Stimulated activated CD4-positive, alpha-beta T cell treated with anti-CD3 and anti-CD28 coated beads, Interleukin-12 subunit alpha, Interleukin-12 subunit beta, amount 100 ng/mL, for 24 hours (primary cell): ENCODE measurements around the gene ASH1L.
"Not testable (repeated sequence)": the region's sequence is repeated elsewhere in the genome, so short reads cannot be mapped to it uniquely, and the experiment has no call there.

Source experiments
- DNase-seq, 2 experiments: peaks; one replicate each; pipeline ENCODE4 v3.0.0-alpha.2; 2020; ENCODE audit warnings: low read depth in 2 of 2

ASH1L gene, protein sequence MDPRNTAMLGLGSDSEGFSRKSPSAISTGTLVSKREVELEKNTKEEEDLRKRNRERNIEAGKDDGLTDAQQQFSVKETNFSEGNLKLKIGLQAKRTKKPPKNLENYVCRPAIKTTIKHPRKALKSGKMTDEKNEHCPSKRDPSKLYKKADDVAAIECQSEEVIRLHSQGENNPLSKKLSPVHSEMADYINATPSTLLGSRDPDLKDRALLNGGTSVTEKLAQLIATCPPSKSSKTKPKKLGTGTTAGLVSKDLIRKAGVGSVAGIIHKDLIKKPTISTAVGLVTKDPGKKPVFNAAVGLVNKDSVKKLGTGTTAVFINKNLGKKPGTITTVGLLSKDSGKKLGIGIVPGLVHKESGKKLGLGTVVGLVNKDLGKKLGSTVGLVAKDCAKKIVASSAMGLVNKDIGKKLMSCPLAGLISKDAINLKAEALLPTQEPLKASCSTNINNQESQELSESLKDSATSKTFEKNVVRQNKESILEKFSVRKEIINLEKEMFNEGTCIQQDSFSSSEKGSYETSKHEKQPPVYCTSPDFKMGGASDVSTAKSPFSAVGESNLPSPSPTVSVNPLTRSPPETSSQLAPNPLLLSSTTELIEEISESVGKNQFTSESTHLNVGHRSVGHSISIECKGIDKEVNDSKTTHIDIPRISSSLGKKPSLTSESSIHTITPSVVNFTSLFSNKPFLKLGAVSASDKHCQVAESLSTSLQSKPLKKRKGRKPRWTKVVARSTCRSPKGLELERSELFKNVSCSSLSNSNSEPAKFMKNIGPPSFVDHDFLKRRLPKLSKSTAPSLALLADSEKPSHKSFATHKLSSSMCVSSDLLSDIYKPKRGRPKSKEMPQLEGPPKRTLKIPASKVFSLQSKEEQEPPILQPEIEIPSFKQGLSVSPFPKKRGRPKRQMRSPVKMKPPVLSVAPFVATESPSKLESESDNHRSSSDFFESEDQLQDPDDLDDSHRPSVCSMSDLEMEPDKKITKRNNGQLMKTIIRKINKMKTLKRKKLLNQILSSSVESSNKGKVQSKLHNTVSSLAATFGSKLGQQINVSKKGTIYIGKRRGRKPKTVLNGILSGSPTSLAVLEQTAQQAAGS (N-terminal part only)

DNA sequence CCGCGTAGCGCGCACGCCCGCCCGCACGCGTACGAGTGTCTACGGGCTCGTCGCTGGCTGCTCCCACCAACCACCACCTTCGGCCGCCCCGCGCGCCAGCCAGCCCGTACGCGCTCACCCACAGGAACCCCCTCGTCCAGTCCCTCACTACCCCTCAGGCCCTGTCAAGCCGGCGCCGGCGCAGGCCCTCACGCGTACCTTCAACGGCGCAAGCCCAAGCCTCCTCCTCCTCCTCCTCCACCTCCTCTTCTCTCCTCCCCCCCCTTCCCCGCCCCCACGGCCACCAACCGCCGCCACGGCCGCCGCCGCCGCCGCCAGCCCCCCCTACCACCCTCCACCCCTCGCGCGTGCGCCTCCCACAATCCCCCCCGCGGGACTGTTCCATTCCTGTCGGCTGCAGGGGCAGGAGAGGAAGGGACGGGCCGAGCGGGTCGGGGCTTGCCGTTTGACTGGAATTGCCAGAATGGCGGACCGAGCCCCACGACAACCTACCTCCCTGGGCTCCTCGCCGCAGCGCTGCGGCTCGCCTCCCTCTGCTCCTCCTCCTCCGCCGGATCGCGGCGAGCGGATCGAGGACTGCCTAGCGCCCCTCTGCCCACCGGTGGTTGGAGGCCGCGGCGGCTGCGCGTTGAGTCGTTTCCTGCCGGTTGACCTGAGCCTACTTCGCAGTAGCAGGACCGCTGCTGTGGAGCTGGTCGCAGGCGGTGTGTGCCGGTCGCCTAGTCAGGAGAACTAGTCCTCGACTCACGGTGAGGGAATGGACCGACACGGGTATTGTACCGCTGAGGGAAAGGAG is at the start of gene ASH1L:
ASH1L (minus strand) TSS at position 223 of the 796 bp plus-strand sequence. CDS start 41,284 bp downstream, outside the sequence.
- peak; percentile 84 to 90 for DNase-seq

GRCh38 chr1:155610257-155610647 is 47.6 kb upstream of the ASH1L start:
- not testable (repeated sequence) for DNase-seq

DNA sequence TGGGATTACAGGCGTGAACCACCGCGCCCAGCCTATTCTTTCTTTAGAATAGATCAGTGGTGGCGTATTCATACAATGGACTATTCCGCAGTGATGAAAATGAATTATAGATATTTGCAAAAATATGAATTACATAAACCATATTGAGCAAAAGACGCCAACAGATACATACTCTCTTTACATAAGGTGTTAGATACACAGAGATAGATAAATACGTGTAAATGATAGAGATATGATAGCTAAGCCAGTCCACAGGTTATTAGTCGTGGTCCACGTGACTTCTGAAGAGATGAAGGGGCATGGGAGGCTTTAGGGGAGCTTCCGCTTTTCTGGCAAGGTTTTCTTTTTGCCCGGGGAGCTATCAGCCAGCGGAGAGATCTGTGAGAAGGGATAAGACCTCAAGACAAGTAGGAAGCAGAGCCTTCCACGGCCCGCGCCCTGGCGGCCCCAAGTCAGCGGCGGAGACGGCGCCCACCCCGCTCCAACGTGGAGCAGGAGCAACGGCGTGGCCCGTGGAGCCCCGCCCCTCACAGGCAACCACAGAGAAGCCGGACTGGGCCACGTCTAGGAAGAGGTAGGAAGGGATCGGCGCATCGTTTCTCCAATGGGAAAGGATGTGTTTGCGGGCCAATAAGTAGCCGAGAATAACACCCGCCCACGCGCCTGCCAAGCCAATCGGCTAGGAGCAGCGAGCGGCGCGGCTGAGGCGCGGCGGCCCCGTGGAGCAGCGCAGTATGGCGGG is 47.1 kb upstream of the ASH1L start, which contains the start of gene MSTO1:
MSTO1 (plus strand) TSS at position 704 of the 742 bp plus-strand sequence; CDS start at position 735, 31 bp downstream.
- peak; percentile 95 to 99 for DNase-seq

- no peak for DNase-seq
Observed at GRCh38 chr1:155608888-155609225, 46.3 kb upstream of the ASH1L start.

- no peak for DNase-seq
Observed at GRCh38 chr1:155607708-155608107, 45.1 kb upstream of the ASH1L start.

DNA sequence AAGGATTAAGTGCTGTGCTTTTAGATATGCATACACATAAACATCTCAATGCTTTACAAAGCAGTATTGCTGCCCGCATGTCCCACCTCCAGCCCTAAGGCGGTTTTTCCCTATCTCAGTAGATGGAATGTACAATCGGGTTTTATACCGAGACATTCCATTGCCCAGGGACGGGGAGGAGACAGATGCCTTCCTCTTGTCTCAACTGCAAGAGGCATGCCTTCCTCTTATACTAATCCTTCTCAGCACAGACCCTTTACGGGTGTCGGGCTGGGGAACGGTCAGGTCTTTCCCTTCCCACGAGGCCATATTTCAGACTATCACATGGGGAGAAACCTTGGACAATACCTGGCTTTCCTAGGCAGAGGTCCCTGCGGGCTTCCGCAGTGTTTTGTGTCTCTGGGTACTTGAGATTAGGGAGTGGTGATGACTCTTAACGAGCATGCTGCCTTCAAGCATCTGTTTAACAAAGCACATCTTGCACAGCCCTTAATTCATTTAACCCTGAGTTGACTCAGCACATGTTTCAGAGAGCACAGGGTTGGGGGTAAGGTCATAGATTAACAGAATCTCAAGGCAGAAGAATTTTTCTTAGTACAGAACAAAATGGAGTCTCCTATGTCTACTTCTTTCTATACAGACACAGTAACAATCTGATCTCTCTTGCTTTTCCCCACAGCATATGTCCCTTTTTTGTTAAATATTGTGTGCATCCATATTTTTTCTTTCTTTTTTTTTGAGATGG is 37.4 kb upstream of the ASH1L start:
- DNase-seq, result not testable (repeated sequence)

- no peak for DNase-seq
Observed at GRCh38 chr1:155598842-155599331, 36.3 kb upstream of the ASH1L start.

DNA sequence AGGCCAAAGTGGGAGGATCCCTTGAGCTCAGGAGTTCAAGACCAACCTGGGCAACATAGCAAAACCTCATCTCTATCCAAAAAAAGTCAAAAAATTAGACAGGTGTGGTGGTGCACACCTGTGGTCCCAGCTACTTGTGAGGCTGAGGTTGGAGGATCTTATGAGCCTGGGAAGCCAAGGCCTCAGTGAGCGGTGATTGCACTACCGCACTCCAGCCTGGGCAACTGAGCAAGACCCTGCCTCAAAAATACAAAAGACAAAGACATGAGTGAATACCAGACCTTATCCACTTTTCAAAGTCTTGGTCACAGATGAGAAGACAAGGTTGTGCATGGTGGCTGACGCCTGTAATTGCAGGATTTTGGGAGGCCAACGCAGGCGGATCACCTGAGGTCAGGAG is 34.3 kb upstream of the ASH1L start:
- DNase-seq, result no peak

DNA sequence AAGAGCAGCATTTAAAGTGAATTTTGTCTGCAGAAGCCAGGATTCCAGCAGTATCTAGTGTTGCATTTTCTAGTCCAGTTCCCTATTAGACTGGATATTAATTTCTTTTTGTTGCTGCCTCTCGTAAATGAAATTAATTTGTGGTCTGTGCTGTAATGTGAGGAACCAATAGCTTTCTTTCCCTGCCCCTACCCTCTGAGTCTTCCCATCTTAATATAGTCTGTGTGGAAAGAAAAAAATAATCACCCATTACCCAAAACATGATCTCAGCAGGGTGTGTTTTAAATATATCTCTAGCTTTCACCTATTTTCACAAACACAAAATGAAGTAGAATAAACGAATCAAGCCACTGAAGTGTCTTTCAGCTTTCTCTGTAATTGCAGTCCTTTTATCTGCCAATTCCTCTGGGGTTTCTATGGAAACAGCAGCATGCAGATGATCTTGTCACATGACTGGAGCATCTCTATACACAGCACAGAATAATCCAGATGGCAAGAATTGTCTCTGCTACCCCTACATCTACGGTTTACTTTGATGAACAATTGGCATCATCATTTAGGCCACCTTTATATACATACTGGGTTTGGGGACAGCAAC is 33.4 kb upstream of the ASH1L start:
- not testable (repeated sequence) for DNase-seq

DNA sequence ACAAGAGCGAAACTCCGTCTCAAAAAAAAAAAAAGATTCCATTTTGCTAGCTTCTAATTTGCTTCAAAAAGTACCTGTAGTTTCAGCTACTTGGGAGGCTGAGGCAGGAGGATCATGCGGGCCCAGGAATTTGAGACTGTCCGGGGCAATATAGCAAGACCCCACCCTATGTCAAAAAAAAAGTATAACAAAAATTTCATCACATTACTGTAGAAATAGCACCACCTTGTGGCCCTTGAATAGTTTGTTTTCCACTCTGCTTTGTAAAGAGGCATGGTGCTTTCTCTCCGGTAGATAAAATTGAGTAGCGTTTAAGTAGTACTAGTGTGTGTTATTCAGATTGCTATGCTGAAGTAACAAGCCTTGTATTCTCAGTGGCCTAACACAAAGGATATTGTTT is 29.2 kb upstream of the ASH1L start:
- no peak for DNase-seq

DNA sequence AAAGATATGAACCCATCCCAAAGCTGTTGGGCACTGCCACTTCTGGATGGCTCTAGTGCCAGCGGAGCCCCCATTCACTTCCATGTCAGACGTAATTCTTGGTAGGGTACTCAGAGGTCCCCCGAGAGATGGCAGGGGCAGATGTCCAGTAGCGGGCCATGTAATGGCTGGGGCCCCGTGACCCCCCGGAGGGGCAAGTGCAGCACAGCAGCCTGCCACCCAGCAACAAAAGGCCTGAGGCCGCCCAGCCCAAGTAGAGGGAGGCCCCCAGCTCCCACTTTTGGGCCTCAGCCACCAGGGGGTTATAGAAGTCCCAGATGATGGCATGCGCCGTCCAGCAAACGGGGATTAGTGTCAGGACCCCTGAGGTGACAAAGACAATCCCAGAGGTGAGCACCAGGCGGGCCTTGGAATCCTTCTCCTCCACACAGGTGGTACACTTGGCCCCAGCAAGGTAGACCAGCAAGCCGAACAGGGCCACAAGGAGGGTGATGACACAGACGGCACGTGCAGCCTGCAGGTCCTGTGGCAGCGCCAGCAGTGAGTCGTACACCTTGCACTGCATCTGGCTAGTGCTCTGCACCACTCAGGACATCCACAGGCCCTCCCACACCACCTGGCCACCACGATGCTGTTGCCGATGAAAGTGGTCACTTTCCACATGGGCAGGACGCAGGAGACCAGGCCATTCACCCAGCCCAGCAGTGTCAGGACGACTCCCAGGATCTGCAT is 28.1 kb upstream of the ASH1L start:
- DNase-seq, result not testable (repeated sequence)

DNA sequence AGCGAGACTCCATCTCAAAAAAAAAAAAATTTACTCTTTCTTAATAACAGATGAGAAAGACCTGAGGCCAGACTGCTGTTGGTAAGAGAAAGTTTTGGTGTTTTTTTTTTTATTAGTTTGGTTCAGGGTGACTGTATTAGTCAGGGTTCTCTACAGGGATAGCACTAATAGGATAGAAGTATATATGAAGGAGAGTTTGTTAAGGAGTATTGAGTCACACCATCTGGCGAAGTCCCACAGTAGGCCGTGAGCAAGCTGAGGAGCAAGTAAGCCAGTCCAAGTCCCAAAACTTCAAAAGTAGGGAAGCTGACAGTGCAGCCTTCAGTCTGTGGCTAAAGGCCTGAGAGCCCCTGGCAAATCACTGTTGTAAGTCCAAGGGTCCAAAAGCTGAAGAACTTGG is 26.7 kb upstream of the ASH1L start:
- DNase-seq, result not testable (repeated sequence)

DNA sequence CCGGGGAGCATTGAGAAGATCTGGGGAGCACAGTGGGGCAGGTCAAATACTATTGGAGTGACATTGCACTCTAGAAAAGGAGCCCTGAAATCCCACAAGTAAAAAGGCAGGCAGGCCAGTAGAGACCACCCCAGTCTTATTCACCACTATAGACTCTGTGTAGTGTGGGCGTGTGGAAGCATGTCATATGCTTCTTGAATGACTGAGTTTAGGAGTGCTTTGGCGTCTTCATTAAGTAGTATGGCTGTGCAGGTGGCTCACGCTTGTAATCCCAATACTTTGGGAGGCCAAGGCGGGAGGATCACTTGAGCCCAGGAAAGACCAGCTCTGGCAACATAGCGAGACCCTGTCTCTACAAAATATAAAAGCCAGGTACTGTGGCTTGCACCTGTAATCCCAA is 21.2 kb upstream of the ASH1L start:
- DNase-seq, result not testable (repeated sequence)

GRCh38 chr1:155575608-155576007 is 13.0 kb upstream of the ASH1L start:
- not testable (repeated sequence) for DNase-seq

DNA sequence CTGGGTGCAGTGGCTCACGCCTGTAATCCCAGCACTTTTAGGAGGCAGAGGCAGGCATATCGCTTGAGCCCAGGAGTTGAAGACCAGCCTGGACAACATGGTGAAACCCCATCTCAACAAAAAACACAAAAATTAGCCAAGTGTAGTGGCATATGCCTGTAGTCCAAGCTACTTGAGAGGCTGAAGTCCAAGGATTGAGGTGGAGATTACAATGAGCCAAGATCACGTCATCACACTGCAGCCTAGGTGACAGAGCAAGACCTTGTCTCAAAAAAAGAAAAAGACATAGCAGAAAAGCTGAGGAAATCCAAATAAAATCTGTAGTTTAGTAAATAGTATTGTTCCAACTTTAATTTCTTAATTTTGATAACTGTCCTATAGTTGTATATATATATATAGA is 11.5 kb upstream of the ASH1L start:
- DNase-seq, result no peak

GRCh38 chr1:155570593-155570990 is 8.0 kb upstream of the ASH1L start:
- DNase-seq, result no peak

- no peak for DNase-seq
Observed at GRCh38 chr1:155569988-155570592, 7.5 kb upstream of the ASH1L start.

- DNase-seq, result not testable (repeated sequence)
Observed at GRCh38 chr1:155563377-155564022, 897 bp upstream of the ASH1L start.
